ENCODE results near the gene SLC35E1.

Gene SLC35E1

GRCh38 chr19:16566161-16566560, 6.1 kb downstream of the SLC35E1 start:
- Histone ChIP-seq H3K27me3 (ENCODE audit: insufficient read depth, low read length, poor library complexity) (no peaks in the 10 kb centered on the region), H3K79me2 (ENCODE audit: insufficient read depth, low read length) (peaks cover 42% of the 10 kb centered on the region), H3K4me1 (ENCODE audit: insufficient read depth, low read length) (peaks cover 56% of the 10 kb centered on the region), H3K4me2 (ENCODE audit: insufficient read depth, low read length) (peak overlapping the region; percentile 41), H2AFZ (ENCODE audit: low read depth, low read length) (peak overlapping the region; percentile 4; the same call in 1 of the 2 replicates), H3K4me3 (ENCODE audit: low read depth in 1 of 2, low read length in 2 of 2) (peak overlapping the region in 1 of 2 experiments; percentile 19; a peak in 1 of 4 replicates), H4K20me1 (ENCODE audit: insufficient read depth, low read length) (no peaks in the 10 kb centered on the region), H3K9me3 (ENCODE audit: insufficient read depth, low read length, severe bottlenecking) (no peaks in the 10 kb centered on the region), H3K36me3 (ENCODE audit: insufficient read depth, low read length) (peaks cover 85% of the 10 kb centered on the region), H3K27ac (ENCODE audit: low read length) (peak overlapping the region; percentile 92), H3K9ac (ENCODE audit: low read depth, low read length) (peak overlapping the region; percentile 50)
- ATAC-seq (ENCODE audit: insufficient read depth, low read depth) (peak; percentile 99), DNase-seq (peak; percentile 91)
- no peak for TF ChIP-seq EZH2 (IDR thresholded peaks at IDR 0.05; ENCODE audit: borderline replicate concordance, low read depth, low read length, severe bottlenecking)
- TF ChIP-seq CTCF (IDR thresholded peaks at IDR 0.05; ENCODE audit: borderline replicate concordance, extremely low read depth, low read length, poor library complexity, severe bottlenecking) = peak; percentile 20

- Histone ChIP-seq H3K79me2 (ENCODE audit: insufficient read depth, low read length) (peaks cover 29% of the 10 kb centered on the region), H2AFZ (ENCODE audit: low read depth, low read length) (no peak overlapping the region), H3K4me1 (ENCODE audit: insufficient read depth, low read length) (peaks cover 43% of the 10 kb centered on the region), H3K9me3 (ENCODE audit: insufficient read depth, low read length, severe bottlenecking) (no peaks in the 10 kb centered on the region), H3K4me3 (ENCODE audit: low read depth in 1 of 2, low read length in 2 of 2) (no peak overlapping the region), H3K9ac (ENCODE audit: low read depth, low read length) (no peak overlapping the region), H3K27me3 (ENCODE audit: insufficient read depth, low read length, poor library complexity) (no peaks in the 10 kb centered on the region), H3K4me2 (ENCODE audit: insufficient read depth, low read length) (no peak overlapping the region), H4K20me1 (ENCODE audit: insufficient read depth, low read length) (0 out of 2 replicates have a peak, but pooled peaks cover 4% of the 10 kb centered on the region), H3K27ac (ENCODE audit: low read length) (no peak overlapping the region; the same call in 1 of the 2 replicates), H3K36me3 (ENCODE audit: insufficient read depth, low read length) (peaks cover 83% of the 10 kb centered on the region)
- ATAC-seq (ENCODE audit: insufficient read depth, low read depth) = no peak
- DNase-seq = no peak
- TF ChIP-seq CTCF (IDR thresholded peaks at IDR 0.05; ENCODE audit: borderline replicate concordance, extremely low read depth, low read length, poor library complexity, severe bottlenecking) = no peak
- TF ChIP-seq EZH2 (IDR thresholded peaks at IDR 0.05; ENCODE audit: borderline replicate concordance, low read depth, low read length, severe bottlenecking) = no peak
These were observed 7.4 kb downstream of the SLC35E1 start for GRCh38 chr19:16564842-16565241.

GRCh38 chr19:16562608-16563025, 9.6 kb downstream of the SLC35E1 start:
- H3K4me1 ChIP-seq (ENCODE audit: insufficient read depth, low read length) = peaks cover 25% of the 10 kb centered on the region
- no peak overlapping the region for H3K4me3 ChIP-seq (ENCODE audit: low read depth in 1 of 2, low read length in 2 of 2)
- H3K79me2 ChIP-seq (ENCODE audit: insufficient read depth, low read length) = 0 out of 2 replicates have a peak, but pooled peaks cover 8% of the 10 kb centered on the region
- H3K9me3 ChIP-seq (ENCODE audit: insufficient read depth, low read length, severe bottlenecking) = no peaks in the 10 kb centered on the region
- no peak overlapping the region for H3K27ac ChIP-seq (ENCODE audit: low read length)
- no peak for TF ChIP-seq CTCF (IDR thresholded peaks at IDR 0.05; ENCODE audit: borderline replicate concordance, extremely low read depth, low read length, poor library complexity, severe bottlenecking)
- no peak for TF ChIP-seq EZH2 (IDR thresholded peaks at IDR 0.05; ENCODE audit: borderline replicate concordance, low read depth, low read length, severe bottlenecking)
- H3K27me3 ChIP-seq (ENCODE audit: insufficient read depth, low read length, poor library complexity) = no peaks in the 10 kb centered on the region
- peaks cover 71% of the 10 kb centered on the region for H3K36me3 ChIP-seq (ENCODE audit: insufficient read depth, low read length)
- DNase-seq = no peak
- H3K9ac ChIP-seq (ENCODE audit: low read depth, low read length) = no peak overlapping the region
- 0 out of 2 replicates have a peak, but pooled peaks cover 5% of the 10 kb centered on the region for H4K20me1 ChIP-seq (ENCODE audit: insufficient read depth, low read length)
- H3K4me2 ChIP-seq (ENCODE audit: insufficient read depth, low read length) = no peak overlapping the region
- ATAC-seq (ENCODE audit: insufficient read depth, low read depth) = no peak
- no peak overlapping the region for H2AFZ ChIP-seq (ENCODE audit: low read depth, low read length)

Data from DND-41 (cell line).